ENCODE results near the gene DHRS4L2.
A peak's percentile ranks its signal among the peaks of the same experiment; 100 is the strongest.
"Not testable (repeated sequence)": the region's sequence is repeated elsewhere in the genome, so short reads cannot be mapped to it uniquely, and the experiment has no call there.

Gene DHRS4L2

DNA sequence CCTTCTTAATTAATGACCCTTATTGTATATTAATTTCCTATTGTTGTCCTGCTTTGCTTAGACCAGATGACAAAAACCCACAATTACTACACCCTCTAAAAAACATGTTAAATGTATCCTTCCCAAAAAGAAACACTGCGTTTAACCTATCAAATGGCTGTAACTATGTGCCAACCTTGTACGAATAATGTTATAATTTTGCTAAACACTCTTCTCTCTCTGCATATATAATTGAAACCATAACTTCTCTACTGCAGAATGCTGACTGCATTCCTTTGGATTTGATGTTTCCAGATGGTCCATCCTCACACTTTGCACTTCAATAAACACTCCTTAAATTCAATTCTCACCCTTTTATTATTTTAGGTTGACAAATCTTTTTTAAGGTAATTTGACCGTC, 31.8 kb downstream of the DHRS4L2 start:
- not testable (repeated sequence) for DNase-seq

DNA sequence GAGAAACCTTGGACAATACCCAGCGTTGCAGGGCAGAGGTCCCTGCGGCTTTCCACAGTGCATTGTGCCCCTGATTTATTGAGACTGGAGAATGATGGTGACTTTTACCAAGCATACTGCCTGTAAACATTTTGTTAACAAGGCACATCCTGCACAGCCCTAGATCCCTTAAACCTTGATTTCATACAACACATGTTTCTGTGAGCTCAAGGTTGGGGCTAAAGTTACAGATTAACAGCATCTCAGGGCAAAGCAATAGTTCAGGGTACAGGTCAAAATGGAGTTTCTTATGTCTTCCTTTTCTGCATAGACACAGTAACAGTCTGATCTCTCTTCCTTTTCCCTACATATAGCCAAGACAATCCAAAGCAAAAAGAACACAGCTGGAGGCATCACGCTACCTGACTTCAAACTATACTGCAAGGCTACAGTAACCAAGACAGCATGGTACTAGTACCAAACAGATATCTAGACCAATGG, 36.2 kb downstream of the DHRS4L2 start:
- DNase-seq, result not testable (repeated sequence)

DNA sequence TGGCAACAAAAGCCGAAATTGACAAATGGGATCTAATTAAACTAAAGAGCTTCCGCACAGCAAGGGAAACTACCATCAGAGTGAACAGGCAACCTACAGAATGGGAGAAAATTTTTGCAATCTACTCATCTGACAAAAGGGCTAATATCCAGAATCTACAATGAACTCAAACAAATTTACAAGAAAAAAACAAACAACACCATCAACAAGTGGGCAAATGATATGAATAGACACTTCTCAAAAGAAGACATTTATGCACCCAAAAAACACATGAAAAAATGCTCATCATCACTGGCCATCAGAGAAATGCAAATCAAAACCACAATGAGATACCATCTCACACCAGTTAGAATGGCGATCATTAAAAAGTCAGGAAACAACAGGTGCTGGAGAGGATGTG, 41.0 kb downstream of the DHRS4L2 start:
- DNase-seq, result not testable (repeated sequence)

DNA sequence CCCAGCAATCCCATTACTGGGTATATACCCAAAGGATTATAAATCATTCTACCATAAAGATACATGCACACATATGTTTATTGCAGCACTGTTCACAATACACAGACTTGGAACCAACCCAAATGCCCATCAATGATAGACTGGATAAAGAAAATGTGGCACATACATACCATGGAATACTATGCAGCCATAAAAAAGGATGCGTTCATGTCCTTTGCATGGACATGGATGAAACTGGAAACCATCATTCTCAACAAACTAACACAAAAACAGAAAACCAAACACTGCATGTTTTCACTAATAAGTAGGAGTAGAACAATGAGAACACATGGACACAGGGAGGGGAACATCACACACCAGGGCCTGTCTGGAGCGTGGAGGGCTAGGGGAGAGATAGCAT, 42.6 kb downstream of the DHRS4L2 start:
- DNase-seq, result not testable (repeated sequence)

DNA sequence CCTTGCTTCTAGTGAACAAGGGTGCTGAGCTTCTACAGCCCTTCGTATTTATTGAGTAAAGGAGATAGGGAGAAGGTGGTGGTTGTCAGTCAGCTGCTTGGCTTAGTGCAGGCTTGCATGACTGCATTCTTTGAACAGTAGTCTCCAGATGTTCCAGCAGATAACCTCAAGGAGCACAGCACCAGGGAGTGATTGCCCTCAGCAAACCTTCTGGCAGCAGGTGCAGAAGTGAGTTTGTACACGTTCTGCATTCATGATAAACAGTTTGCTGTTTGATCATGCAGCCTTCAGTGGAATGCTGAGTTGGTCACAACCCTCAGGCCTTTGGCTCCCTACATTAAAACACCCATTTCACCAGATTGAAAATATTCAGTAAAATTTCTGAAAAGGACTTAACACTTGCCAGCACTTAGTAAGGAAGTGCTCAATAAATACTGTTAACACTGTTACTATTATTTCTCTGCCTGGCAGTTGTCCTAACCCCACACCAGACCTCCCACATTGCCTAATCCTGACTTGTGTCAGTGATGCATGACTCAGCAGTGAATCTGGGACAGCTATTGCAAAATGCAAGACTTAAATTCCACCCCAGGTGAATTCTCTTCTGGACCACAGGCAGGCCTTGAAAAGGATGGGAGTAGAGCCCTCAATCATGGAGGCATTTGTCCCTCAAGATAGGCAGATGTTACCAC, 44.1 kb downstream of the DHRS4L2 start:
- DNase-seq, result no peak

DNA sequence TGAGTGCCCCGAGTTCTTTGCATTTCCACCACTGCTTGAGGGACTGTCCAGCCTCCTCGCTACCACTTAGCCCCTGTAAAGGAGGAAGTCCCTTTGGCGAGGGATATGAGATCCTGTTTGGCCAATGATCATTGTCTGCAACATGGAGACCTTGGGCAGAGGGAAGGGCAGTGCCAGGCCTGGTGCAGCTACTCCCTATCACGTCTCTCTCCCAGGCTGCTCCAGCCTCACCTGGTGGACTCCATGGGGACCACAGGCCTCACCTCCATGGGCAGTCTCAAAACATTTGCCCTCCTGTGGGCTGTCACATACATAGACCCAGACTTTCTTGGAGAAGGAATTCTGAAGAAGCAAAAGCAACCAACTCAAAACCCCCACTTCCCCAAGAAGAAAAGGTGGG, 47.0 kb downstream of the DHRS4L2 start:
- DNase-seq, result not testable (repeated sequence)

DNA sequence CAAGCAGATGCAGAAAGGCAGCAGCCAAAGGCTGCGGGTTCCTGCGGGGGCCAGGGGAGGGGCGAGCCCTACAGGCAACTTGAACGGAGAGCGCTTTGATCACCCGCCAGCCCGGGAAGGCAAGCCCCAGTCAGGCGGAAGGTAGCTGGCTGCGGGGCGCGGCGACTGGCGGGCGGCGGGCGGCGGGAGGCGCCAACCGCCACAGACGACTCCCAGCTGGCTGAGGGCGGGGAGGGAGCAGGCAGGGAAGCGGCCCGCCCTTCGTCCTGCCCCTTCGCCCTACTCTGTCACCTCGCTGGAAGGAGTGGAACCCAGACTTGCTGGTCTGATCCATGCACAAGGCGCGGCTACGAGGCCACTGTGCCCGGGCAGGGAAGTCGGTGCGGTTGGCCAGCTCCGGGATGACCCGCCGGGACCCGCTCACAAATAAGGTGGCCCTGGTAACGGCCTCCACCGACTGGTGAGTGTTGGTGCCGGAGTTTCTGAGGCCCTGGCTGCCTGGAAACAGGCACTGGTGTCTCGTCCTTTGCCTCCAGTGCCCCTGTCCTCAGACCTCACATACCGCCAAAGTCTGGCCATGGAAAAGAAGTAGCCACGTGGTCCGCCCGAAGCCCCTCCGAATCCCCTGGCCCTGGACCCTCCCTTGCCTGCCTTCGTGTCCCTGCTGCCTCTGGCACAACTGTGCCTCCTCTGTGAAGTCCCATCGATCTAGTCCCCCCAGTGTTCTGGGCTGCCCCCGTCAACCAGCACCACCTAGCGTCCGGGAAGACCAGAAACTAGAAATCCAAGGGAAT, 47.6 kb downstream of the DHRS4L2 start:
- peak; percentile 61 for DNase-seq

DNA sequence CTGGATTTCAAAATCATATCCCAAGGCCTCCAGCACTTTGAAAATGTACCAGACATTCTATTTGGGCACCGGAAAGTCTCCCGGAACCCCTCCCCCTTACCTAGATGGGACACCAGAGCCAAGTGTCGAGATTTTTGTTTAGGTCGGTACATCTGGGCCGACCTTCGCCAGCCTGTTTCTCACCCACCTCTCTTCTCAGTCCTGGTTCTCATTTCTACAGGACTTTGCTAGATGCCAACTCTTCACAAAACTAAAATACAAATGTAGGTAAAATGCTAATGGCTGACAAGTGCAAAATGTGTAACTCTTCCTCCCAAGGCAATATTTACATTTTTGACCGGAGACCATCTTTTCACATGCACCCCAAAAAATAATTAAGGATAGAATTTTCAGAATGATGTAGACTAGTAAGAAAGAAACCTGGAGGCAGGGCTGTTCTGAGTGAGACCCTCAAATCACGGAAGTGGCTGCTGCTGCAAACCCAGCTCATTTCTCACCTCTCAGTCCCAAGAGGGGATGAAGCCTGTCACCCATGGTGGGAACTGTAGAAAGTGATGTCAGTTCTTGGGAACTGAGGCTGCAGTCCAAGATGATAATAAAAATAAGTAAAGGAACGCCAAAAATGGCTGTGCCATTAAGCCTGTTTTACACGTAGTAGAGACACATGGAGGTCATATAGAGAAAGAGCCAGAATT, 48.4 kb downstream of the DHRS4L2 start:
- DNase-seq, result not testable (repeated sequence)

DNA sequence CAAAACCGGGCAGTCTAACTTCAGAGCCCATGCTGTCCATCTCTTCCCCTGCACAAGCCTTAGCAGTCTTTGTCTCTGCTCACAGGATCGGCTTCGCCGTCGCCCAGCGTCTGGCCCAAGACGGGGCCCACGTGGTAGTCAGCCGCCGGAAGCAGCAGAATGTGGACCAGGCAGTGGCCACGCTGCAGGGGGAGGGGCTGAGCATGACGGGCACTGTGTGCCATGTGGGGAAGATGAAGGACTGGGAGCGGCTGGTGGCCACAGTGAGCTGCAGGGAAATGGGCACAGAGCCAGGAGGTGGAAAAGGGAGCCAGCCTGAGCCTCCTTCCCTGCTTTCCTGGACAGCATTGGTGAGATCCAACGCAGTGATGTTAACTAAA, 48.9 kb downstream of the DHRS4L2 start:
- no peak for DNase-seq

DNA sequence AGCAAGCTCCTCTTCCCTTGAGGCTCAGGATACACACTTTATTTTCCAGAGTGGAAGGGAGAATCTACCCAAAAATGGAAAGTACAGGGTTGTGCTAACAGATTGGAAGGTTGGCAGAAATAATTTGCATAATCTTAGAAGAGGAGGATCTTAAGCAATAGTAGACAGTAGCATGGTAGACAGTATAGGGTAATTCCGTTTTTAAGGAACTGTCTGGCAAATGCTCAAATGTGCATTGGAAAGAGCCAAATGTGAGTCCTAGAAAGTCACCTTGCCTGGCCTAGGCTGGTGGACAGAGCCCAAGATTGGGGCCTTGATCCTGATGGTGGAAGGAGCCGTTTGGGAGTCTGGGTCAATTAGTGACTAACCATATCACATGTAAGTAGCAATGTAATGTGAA, 50.0 kb downstream of the DHRS4L2 start:
- DNase-seq, result no peak

DNA sequence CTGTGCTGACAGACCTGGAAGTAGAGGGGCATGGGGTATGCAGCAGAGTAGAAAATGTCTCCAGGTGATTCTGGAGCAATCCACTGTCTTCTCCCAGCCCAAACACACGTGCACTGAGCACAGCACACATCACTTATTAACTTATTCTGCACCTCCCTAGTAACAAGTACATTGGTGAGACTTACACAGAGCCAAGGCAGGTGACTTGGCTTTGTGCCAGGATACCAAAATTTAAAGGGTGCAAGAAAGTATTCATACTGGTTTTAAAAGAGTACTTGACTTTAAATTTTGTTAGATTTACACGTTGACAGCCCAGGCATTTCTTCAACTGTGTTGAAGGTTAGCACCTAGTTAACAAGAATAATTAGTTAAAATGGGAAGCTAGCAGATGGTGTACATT, 52.0 kb downstream of the DHRS4L2 start:
- no peak for DNase-seq

DNA sequence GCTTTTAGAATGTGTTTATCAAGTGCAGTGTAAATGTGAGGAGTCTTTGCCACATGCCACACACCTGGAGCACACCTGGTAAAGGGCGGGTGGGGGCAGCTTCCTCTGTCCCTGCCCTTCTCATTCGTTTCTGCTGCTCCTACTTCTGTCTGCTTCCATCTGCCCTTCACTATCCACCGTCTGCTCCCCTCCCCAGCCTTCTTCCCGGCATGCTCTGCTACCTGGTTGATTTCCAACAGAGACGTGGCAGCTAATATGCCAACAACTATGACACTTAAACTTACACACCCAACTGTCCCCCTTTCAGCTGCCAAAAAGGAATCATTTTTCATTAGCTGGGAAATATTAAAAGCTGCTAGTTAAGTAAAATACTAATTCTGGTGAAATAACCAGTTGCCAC, 54.0 kb downstream of the DHRS4L2 start:
- no peak for DNase-seq

DNA sequence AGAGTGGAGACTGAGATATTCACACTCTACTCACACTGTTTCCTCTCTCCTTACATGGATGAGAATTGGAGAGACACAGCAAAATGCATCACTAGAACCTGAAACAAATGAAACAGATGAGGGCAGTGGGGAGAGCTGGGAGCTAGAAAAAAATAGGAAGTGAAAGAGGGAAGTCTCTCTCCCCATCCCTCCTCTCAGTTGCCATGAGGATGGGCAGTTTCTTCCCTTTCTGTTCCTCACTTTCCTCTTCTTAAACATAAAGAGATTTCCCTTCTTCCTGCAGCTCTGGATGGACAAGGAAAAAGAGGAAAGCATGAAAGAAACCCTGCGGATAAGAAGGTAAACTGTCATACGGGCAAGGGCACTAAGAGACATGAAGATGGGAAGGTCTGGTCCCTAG, 60.3 kb downstream of the DHRS4L2 start:
- not testable (repeated sequence) for DNase-seq

DNA sequence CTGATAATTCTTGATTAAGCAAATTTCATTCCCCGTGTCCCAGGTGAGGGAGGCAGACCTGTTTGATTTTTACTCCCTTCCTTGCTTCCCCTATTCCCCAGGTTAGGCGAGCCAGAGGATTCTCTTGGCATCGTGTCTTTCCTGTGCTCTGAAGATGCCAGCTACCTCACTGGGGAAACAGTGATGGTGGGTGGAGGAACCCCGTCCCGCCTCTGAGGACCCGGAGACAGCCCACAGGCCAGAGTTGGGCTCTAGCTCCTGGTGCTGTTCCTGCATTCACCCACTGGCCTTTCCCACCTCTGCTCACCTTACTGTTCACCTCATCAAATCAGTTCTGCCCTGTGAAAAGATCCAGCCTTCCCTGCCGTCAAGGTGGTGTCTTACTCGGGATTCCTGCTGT, 62.0 kb downstream of the DHRS4L2 start:
- not testable (repeated sequence) for DNase-seq

DNA sequence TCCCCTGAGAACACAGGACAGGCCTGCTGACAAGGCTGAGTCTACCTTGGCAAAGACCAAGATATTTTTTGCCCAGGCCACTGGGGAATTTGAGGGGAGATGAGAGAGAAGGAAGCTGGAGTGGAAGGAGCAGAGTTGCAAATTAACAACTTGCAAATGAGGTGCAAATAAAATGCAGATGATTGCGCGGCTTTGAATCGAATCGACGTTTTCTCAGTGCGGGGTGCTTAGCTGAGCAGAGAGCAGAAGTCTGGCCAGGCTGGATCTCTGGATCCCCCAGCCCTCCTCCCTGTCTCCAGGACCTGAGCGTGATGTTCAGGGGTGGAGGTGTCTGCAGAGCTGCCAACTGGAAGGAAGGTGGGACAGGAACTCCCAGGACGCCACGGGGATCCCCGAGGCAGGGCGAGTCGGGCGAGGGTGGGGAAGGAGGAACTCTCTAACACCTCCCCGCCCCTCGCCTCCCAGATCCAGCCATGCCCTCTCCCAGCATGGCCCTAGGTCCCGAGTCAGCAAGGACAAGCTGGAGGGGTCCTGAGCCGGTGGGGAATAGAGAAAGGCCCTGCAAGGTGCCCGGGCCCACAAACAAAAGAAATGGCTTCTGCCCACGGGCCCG, 62.6 kb downstream of the DHRS4L2 start:
- no peak for DNase-seq

DNA sequence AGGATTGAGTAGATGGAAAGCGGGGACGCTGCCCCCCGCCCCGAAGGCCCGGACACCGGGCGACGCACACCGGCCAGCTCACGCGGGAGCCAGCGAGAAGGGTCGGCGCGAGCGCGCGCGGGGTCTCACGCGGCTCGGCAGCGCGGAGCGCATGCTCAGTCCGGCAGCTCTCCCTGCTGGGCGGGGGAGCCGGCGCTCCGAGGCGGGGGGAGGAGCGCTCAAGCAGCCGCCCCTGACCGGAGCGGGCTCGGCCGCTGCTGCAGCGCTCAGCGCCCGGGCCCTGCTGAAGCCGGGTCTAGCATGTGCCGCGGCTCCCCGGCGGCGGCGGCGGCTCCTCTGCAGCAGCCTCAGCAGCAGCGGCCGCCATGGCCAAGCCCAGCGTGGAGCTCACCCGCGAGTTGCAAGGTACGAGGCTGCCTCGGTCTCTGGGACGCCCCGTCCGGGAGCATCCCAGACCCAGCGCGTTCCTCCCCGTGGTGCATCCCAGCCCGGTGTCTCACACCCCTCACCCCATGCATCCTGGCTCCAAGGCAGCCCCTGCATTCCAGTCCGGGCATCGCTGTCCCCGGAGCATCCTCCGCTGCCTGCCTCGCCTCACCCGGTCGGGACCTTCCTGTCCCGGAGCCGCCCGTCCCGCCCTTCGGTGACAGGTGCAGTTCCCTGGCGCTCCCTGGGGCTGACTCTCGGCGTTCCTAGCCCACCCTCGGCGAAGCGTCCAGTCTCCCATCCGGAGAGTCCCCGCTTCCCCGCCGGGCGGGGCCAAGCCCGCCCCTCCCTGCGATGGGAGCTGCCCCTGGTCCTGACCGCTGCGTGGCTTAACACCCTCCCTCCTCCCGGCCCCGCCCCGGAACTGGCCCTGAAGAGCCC, 63.3 kb downstream of the DHRS4L2 start, which contains the start of gene CARMIL3:
Gene CARMIL3 (plus strand): TSS at position 221 of the 867 bp plus-strand sequence. CDS start 145 bp downstream, at position 366.
- peak; percentile 64 for DNase-seq

DNA sequence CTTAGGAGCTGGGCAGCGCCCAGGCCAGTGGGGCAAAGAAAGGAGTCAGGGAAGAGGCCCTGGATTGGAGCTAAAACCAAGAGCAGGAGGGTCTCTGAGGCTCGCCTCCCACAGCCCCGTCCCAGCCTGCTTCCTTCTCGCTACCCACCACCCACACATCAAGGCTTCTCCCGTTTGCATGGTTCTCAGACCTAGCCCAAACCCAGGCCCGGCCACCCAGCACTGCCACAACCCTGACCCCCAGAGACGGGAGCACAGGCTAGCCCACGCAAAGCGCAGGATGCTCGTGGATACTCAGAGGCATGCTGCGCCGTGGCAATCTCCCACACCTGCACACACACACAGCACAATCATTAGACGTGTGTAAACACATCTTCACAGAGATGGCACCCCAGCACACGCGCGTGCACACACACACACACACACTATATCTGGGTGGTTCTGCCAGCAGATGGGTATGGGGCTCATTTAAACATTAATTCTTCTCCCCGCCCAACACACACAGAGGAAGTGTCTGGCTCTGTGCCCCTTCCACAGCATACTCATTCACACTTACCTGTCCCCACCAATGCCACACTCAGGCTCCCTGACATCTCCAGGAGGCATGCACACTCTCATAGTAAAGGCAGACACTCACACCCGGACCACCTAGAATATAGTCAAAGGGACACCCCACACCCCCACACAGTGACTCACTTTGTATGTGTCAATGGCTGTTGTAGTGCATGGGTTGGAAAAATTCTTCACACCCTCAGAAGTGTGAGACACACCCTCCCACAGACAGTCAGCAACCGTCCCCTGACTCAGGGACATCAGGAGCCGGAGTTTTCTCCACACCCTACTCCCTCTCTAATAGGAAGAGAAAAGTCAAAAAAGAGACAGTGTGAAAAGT, 64.2 kb downstream of the DHRS4L2 start:
- DNase-seq, result no peak

DNA sequence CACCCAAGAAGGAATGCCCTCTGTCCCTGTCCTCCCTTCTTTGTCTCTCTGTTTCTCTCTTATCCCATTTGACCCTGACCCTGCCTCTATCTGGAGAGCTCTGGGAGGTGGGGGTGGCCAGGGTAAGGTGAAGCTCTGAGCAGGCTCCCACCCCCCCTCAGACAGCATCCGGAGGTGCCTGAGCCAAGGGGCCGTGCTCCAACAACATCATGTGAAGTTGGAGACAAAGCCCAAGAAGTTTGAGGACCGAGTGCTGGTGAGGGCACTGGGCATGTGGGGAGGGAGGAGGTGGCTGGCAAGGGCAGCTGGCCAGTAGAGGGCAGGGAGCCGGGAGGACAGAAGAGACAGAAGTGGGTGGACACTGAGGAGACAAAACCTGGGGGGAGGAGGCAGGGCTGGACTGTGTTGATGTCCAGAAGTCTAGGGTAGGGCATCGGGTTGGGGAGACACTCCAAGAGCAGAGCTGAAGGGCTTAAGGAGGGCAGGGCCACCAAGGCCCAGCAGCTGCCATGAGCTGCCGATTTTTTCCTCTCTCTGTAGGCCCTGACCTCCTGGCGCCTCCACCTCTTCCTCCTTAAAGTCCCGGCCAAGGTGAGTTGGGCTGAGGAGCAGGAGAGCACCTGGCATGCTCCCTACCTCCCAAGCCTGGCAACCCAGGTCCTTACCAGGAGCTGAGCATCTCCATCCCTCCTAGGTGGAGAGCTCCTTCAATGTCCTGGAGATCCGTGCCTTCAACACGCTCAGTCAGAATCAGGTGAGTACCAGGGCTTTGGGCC, 65.0 kb downstream of the DHRS4L2 start:
- no peak for DNase-seq

DNA sequence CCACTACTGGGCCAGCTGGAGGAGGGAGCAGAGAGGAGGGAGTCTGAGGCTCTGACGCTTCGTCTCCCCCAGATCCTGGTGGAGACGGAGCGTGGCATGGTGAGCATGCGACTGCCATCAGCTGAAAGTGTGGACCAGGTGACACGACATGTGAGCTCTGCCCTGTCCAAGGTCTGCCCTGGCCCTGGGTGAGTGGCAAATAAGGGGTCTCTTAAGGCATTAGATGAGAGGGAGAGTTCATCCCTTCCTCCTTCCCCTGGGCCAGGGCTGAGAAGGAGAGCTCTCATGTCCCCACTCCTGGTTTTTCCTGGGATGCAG, 65.6 kb downstream of the DHRS4L2 start:
- no peak for DNase-seq

DNA sequence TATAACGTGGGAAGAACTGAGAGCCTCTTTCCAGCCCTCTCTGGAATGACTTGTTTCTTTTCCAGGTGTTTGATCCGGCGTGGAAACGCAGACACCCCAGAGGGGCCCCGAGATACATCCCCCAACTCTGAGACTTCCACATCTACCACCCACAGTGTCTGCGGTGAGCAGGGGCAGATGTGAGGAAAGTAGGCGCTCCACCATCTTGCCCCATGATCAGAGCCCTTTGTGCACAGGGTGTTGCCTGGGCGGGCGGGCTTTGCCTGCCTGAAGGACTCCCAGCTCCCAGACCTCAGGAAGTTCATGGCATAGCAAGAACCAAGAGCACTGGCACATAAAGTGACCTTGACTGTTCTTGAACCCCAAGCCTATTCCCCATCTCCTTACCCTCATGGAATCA, 65.9 kb downstream of the DHRS4L2 start:
- DNase-seq, result no peak

Measured in NCI-H1436 (cell line).